GM21526 (cell line): ENCODE results near the gene RPLP2.
A peak's percentile ranks its signal among the peaks of the same experiment; 100 is the strongest.

Experiments used
- ATAC-seq: cut with Tn5 transposase; IDR thresholded peaks from one replicate; pipeline ENCODE4 v1.9.1; 2021; ENCODE audit warnings: moderate library complexity; ENCODE audit not compliant: unreplicated experiment, low FRiP score

The RPLP2 gene

DNA sequence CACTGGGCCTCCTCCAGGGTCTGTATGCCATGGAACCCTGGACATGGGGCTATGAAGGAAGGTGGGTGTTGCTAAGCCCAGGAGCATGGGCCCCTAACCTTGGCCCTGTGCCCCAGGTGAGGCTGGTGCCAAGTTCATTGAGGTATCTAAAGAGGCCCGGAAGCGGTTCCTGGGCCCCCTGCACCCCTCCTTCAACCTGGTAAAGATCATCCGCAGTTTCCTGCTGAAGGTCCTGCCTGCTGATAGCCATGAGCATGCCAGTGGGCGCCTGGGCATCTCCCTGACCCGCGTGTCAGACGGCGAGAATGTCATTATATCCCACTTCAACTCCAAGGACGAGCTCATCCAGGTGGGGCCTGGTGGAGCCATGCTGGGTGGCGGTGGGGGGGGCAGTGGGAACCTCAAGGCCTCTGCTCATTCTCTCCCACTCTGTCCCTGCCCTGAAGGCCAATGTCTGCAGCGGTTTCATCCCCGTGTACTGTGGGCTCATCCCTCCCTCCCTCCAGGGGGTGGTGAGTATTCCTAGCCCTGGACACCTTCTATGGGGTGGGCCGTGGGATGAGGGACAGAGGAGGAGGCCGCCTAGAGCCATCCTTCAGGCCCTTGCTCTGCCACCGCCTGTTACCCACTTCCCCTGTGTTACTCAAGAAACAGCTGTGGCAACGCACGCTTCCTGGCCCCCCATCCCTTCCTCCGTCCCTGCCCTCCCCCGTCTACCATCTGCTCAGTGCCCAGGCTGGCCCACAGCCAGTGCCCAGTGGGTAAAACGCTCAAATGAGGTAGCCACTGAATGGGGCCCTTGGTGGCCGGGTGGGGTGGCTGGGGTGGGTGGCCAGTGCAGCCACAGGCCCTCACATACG lies 12.0 kb downstream of the RPLP2 start:
- no peak for ATAC-seq

DNA sequence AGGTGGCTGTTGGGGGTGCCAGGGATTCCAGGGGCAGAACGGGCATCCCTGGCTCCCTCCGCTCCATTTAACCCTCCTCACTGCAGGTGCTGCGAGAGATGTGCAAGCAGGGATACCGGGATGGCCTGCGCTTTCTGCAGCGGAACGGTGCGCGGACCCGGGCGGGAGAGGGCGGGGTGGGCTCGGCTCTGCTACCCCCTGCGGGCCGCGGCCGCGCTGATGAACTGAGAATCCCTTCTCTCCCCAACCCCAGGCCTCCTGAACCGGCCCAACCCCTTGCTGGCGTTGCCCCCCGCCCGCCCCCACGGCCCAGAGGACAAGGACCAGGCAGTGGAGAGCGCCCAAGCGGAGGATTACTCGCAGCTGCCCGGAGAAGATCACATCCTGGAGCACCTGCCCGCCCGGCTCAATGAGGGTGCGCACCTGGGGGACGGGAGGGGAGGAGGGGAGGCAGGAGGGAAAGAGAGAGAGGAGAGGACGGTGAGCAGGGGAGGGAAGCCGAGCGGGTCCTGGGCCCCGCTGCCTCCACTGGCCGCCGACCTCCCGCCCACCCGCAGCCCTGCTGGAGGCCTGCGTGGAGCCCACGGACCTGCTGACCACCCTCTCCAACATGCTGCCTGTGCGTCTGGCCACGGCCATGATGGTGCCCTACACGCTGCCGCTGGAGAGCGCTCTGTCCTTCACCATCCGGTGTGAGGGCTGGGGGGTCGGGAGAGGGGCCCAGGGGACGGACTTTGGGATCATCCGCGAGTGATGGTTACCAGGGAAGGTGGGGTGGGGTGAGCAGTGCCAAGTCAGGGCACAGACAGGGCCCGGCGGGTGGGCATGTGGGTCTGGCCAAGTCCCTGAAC lies 13.9 kb downstream of the RPLP2 start:
- no peak for ATAC-seq

DNA sequence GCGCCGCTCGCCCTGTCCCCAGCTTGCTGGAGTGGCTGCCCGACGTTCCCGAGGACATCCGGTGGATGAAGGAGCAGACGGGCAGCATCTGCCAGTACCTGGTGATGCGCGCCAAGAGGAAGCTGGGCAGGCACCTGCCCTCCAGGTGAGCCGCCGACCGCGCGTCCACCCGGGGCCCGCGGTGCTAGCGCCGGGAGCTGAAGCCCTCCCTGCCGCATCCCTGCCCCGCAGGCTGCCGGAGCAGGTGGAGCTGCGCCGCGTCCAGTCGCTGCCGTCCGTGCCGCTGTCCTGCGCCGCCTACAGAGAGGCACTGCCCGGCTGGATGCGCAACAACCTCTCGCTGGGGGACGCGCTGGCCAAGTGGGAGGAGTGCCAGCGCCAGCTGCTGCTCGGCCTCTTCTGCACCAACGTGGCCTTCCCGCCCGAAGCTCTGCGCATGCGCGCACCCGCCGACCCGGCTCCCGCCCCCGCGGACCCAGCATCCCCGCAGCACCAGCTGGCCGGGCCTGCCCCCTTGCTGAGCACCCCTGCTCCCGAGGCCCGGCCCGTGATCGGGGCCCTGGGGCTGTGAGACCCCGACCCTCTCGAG lies 14.6 kb downstream of the RPLP2 start:
- no peak for ATAC-seq

DNA sequence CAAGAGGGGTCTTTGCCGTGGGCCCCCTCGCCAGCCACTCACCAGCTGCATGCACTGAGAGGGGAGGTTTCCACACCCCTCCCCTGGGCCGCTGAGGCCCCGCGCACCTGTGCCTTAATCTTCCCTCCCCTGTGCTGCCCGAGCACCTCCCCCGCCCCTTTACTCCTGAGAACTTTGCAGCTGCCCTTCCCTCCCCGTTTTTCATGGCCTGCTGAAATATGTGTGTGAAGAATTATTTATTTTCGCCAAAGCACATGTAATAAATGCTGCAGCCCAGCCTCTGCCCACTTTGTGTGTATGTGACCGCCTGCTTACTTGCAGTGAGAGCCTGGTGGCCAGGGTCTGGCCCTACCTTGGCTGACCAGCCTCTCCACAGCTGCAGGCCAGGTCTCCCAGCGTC lies 15.2 kb downstream of the RPLP2 start:
- ATAC-seq = no peak

DNA sequence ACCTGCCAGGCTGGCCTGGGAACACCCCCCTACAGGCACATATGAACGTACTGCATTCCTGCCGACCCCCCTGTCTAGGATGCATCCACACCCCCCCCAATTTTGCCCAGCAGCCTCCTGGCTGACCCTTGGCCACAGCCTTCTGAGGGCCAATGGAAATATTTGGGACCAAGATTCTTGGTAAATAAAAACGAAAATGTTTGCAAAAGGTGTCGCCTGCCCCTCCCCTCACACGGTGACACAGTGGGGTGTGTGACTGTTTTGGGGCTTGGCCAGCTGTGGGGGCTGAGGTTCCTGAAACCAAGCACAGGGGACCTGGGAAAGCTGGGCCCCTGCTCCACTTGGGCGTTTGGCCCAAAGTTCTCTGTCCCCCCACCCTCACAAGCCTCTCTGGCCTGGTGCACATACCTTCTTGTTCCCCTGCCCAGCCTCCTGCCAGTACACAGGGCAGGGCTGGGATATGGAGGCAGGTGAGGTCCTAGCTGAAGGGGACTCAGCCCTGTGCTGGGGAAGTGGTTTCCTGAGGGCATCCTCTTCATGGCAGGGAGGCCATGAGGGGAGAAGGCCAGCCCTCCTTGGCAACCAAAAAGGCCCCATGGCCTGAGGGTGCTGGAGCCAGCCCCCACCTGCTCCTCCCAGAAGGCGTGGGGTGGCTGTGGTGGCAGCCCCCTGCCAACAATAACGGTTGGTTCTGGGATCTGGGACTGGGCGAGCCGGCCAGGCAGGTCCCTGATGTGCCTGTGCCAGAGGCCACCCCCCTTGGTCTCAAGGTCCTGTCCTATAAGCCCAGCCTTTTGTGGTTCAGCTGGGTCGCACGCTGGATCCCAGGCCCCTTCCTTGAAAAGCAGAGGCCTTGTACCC lies 15.8 kb downstream of the RPLP2 start:
- no peak for ATAC-seq

DNA sequence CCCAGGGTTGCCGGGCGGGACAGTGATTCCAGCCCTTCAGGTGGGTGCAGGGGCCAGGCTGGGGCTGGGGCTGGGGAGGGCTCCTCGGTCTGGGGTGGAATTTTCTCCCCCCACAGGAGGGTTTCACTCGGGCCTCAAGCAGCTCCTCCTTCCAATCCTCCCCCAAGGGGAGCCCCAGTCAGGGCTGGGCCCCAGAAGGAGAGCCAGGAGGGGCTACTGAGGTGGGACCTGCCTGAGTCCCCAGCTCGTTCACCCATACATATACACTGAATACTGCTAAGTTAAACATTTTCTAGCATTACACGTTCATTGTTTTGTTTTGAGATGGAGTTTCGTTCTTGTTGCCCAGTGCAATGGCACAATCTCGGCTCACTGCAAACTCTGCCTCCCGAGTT lies 16.5 kb downstream of the RPLP2 start:
- ATAC-seq = no peak

DNA sequence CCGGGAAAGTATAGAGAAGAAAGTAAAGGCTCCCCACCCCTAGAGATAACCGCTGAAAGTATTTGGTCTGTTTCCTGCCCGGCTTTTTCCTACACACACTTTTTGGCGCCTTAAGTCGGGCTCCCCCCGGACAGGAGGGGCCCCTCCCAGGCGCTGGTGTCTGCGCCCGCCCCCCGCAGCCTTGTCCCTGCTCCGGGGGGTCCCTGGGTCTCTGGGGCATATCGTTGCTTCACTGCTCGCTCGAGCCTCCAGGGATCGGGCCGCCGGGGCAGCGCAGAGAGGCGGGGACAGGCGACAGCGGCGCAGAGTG lies 17.0 kb downstream of the RPLP2 start:
- no peak for ATAC-seq

DNA sequence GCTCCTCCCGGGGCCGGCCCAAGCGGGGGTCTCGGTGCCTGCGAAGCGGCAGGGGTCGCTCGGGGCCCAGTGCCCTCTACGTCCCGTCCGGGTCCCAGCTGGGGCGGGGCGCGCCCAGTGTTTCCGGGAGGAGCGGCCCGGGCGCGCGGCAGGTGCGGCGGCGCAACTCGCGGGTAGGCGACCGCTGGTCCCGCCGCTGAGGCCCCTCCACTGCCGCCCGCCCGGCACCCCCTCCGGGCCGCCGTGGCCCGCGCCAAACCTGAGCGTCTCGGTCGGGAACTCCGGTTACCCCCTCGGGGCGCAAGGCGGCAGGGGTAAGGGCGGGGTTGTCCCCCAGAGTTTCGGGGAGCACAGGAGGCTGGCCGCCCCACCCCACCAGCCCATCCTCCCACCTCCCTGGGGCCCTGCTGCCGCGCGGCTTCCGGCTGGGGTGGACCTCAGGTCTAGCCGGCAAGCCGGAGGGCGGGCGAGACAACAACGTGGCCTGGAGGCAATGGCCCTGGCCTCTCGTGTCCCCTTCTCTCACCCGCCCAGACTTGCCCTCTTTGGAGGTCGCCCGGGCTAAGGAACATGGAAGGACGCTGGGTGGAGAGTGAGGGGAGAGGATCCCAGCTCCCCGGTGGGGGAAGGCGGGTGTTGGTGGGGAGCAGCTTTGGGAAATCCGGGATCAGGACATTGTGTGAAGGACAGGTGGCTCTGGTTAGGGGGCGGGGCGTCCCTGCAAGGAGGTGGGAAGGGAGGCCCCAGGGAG lies 17.6 kb downstream of the RPLP2 start:
- peak; percentile 35 for ATAC-seq

DNA sequence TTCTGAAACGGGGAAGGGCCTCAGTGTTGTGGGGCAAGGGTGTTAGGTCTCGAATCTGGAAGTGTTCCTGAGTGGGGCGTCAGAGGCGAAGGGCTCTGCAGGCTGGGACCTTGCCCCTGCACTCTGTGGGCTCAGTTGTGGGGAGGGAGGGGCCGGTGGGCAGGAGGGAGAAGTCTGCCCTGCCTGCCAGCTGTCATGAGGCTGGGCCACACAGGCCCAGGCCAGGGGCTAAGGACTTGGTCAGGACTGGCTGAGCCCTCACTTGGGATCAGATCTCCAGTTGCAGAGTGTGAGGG lies 18.1 kb downstream of the RPLP2 start, which contains the start of gene CRACR2B:
Gene CRACR2B (plus strand): TSS at position 23 of the 296 bp plus-strand sequence. CDS start 689 bp downstream, outside the sequence.
- ATAC-seq = peak; percentile 12

DNA sequence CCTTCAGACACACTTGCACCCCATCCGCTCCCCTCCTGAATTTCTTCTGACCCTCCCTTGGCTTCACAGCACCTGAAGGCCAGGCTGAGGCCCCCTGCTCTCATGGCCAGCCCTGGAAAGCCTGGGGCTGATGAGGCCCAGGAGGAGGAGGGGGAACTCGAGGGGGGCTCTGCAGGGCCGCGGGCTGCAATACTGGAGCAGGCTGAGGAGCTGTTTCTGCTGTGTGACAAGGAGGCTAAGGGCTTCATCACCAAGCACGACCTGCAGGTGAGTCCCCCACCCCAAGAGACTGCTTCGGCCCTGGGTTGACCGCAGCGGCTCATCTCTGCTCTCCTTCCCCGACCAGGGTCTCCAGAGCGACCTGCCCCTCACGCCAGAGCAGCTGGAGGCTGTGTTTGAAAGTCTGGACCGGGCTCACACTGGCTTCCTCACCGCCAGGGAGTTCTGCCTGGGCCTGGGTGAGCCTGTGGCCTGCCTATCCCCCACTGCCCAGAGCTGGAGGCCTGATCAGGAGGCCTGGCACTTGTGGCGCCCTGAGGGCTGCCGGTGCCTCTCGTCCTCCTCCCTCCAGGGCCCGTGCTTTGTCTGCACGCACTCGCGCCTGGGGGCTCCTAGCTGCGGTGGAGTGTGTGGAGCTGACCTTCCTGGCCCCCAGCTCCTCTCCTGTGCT lies 18.9 kb downstream of the RPLP2 start:
- ATAC-seq = no peak

DNA sequence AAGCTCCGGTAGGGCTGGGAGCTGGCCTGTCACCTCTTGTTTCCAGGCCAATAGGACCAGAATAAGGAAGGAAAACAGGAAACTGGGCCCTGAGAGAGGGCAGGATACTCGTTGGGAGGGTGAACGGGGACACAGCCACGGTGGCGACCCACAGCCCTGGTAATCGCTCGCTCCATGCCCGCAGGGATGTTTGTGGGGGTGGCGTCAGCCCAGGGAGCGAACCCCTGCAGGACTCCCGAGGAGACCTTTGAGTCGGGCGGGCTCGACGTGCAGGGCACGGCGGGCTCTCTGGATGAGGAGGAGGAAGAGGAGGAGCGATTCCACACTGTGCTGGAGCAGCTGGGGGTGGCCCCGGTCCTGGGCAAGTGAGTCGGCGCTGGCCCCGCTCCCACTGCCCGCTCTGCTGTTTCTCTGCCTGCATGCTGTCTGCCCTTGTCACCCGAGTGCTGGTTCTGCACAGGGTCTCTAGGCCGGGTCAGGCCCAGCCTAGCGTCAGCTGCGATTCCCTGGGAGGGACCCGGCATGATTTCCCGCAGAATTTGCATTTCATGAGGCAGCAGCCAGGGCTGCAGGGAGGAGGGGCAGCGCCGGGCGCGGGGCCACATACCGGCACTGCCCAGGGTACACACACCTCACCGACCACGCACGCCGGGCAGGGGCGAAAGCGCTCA lies 19.5 kb downstream of the RPLP2 start:
- no peak for ATAC-seq

DNA sequence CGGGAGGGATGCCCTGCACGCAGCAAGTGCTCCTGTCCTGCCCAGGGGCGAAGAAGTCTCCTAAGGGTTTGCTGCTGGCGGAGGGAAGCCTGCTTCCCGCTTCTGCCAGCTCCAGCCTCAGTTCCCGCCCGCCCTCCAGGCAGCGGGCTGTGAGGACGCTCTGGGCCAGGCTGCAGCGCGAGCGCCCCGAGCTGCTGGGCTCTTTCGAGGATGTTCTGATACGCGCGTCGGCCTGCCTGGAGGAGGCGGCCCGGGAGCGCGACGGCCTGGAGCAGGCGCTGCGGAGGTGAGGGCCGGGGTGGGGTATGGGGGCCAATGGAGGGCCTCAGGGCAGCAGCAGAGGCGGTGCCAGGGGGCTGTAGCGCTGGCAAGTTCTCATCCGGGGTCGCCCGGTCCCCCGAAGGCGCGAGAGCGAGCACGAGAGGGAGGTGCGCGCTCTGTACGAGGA lies 20.1 kb downstream of the RPLP2 start:
- ATAC-seq = no peak

DNA sequence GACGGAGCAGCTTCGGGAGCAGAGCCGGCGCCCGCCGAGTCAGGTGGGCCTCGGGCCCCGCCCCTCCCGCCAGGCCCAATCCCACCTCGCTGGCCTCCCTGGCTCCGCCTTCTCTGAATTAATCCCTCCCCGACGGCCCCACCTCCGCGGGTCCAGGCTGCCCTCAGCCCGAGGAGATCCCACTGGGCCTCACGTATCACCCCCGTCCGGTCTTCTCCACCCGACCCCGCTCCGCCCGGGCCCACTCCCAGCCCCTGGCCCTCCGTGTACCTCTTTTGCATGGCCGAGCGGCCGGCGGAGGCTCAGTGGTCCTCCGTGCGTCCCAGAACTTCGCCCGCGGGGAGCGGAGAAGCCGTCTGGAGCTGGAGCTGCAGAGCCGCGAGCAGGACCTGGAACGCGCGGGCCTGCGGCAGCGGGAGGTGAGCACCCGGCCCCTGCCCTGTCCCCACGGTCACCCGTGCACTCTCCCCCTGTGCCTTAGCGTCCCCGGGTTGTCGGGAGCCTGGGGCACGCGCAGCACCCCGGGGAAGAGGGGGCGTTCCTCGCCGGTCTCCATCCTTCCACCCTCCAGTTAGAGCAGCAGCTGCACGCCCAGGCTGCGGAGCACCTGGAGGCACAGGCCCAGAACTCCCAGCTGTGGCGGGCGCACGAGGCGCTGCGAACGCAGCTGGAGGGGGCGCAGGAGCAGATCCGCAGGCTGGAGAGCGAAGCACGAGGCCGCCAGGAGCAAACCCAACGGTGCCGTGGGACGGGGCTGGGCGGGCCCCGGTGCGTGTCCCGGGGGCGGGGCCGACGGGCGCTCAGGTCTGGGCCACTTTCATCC lies 20.7 kb downstream of the RPLP2 start:
- no peak for ATAC-seq

DNA sequence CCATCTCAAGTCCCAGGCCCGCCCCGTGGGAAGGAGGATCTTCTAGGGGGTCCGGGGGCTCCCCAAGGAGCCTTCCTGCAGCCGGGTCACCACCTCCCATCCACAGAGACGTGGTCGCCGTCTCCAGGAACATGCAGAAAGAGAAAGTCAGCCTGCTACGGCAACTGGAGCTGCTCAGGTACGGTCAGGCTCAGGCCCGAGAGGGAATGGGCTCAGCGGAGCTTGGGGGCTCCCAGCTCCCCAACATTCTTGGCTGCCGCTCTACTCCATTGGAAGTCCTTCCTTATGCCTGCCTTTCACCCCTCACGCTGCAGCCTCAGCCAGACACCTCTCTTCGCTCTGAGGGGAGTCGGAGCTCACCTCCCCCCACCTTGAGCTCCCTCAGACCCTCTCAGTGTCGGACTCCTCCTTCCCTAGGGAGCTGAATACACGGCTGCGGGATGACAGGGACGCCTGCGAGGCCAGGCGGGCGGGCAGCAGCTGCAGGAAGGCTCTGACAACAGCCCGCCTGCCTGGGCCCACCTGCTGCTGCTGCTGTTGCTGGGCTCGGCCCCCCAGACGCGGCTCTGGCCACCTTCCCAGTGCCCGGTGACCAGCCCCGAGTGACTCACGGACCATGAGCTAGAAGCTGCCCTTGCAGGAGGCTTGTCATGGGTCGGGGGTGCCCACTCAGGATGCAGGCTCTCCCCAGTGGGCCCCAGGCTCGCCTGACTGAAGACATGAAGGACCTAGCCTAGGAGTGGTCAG lies 21.5 kb downstream of the RPLP2 start:
- ATAC-seq = no peak

DNA sequence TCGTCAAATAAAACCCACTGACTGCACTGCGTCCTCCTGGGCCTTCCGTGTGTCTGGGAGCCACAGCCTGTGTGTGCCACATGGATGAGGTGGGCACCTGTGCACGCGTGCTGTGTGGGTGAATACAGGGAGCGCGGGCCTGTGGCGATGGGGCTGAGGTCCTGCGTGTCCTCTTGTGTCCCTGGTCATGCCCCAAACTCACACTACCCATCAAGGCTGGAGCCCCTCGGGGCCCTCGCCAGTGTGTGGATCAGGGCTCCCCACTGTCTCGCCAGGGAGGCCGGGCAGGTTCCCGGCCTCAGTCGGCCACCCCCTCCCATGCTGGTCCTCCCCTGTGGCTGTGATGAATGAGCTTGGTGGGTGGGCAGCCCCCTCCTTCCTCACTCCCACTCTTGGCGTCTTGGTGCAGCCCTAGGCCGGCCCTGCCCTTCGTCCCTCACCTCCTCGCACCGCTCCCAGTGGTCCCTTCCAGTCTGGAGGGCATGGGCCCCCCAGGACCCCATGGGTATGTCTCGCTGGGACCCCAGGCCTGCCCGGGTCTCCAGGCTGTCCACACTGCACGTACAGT lies 22.3 kb downstream of the RPLP2 start:
- no peak for ATAC-seq

DNA sequence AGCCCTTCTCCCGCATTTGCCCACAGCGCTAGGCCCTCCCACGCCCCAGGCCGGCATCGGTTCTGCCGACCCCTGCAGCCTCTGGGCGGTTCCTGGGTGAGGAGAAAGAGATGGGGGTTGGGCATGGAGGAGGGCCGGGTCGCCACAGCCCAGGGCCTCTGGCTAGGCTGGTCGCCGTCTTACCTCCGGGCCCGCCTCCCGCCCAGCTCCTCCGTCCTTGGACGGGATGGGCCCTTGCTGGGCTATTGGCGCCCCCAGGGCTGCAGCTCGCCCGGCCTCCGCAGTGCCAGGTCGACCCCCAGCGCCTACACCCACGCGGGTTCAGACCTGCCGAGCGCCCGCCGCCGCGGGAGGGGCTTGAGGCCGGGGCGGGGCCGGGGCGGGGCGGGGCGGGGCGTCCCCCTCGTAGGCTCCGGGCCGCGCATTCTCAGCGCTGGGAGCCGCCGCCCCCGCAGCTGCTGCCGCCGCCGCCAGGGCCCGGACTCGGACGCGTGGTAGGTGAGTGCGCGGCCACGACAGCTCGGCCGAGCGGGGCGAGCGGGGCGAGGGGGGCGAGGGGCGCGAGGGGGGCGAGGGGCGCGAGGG lies 22.9 kb downstream of the RPLP2 start, which contains the start of gene CD151:
Gene CD151 (plus strand): TSS at position 424 of the 585 bp plus-strand sequence. CDS start 3,118 bp downstream, outside the sequence.
- no peak for ATAC-seq
